SU-DHL-6 (cell line): Measurements from ENCODE around the gene MST1R.

ENCODE experiments used
- CTCF ChIP-seq: fragments of 200-600 bp; sonication (generic); IDR thresholded peaks from one replicate; pipeline ENCODE4 v1.5.1; 2017; ENCODE audit warnings: antibody characterized with exemption, mild to moderate bottlenecking, low read length, moderate library complexity; ENCODE audit not compliant: insufficient read depth, poor library complexity, severe bottlenecking
- EZH2phosphoT487 ChIP-seq: fragments of 200-600 bp; sonication (generic), shearing (Covaris generic); conservative IDR thresholded peaks from 2 replicates; pipeline ENCODE4 v1.6.1; 2018; ENCODE audit warnings: mild to moderate bottlenecking, antibody characterized with exemption, low read length, moderate library complexity, mixed read lengths

DNA sequence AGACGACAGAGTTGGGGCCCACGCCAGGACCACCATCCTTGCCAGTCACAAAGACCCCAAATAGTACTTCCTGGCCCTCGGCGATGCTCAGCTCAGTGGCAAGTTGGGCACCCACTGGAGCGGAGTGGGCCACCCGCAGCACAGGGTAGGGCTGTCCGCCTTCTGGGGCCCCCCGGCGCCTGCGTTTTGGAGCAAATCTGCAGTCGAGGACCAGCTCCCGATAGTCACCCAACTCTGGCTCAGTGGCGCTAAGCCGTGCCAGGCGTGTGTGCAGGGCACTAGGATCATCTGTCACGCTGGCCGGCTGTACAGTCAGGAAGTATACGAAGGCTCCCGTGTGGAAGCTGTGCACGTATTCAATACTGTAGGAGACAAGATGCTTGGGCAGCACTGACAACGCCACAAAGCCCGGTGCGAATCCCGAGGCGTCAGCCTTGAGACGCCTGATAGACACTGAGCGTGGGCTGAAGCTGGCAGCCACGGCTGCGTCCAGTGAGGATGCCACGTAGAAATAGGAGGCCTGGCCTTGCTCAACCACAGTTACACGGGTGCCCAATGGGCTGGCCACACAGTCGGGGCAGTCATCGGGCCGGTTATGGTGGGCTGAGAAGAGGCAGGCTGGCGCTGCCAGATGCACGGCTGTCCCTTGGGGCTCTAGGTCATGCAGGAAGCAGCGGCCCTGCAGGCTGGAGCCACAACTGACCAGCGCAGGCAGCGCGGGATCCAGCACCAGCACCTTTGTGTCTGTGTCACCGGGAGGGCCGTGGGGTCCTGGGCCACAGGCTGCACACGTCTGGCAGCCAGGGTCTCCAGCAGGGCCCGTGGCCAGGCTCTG, 945 bp downstream of the MST1R start:
- no peak for TF ChIP-seq EZH2phosphoT487
- no peak for TF ChIP-seq CTCF
